Mammary epithelial cell (primary cell): Measurements from ENCODE around the gene TDP1.

Experiments used
- EZH2 ChIP-seq: IDR thresholded peaks from 2 replicates; pipeline ENCODE4 v1.6.1; 2012; ENCODE audit warnings: low read length, inconsistent platforms, borderline replicate concordance
- TF ChIP-seq, protein P1 (sequence below), 2 donors: IDR thresholded peaks in 1 of 2; conservative IDR thresholded peaks in 1 of 2; 2 replicates each; pipeline ENCODE4 v1.5.1; 2011 to 2012; ENCODE audit warnings: inconsistent platforms in 2 of 2, low read length in 2 of 2, mild to moderate bottlenecking in 2 of 2, control low read depth in 1 of 2, low read depth in 1 of 2; ENCODE audit not compliant: insufficient read depth in 1 of 2; ENCODE audit errors: extremely low read depth in 1 of 2

DNA sequence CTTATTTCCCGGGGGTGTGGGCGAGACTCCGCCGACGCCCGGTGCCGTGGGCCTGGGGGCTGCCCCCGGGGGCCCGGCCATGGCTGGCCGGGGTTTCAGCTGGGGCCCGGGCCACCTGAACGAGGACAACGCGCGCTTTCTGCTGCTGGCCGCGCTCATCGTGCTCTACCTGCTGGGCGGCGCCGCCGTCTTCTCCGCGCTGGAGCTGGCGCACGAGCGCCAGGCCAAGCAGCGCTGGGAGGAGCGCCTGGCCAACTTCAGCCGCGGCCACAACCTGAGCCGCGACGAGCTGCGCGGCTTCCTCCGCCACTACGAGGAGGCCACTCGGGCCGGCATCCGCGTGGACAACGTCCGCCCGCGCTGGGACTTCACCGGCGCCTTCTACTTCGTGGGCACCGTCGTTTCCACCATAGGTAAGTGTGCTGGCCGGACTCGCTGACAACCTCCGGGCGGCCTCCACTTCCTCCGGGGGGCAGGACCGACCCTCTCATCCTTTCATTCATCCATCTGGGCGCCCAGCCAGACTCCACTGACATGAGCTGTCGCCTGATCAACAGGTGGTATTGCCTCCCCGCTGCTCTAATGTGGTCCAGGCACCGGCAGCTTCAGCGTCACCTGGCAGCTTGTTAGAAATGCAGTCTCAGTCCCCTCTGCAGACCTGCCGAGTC, 106.5 kb downstream of the TDP1 start:
- TF ChIP-seq, protein P1, sequence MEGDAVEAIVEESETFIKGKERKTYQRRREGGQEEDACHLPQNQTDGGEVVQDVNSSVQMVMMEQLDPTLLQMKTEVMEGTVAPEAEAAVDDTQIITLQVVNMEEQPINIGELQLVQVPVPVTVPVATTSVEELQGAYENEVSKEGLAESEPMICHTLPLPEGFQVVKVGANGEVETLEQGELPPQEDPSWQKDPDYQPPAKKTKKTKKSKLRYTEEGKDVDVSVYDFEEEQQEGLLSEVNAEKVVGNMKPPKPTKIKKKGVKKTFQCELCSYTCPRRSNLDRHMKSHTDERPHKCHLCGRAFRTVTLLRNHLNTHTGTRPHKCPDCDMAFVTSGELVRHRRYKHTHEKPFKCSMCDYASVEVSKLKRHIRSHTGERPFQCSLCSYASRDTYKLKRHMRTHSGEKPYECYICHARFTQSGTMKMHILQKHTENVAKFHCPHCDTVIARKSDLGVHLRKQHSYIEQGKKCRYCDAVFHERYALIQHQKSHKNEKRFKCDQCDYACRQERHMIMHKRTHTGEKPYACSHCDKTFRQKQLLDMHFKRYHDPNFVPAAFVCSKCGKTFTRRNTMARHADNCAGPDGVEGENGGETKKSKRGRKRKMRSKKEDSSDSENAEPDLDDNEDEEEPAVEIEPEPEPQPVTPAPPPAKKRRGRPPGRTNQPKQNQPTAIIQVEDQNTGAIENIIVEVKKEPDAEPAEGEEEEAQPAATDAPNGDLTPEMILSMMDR (conservative IDR thresholded peaks at IDR 0.05 in 1 of 2, IDR thresholded peaks at IDR 0.05 in 1 of 2; ENCODE audit: extremely low read depth in 1 of 2, insufficient read depth in 1 of 2, low read depth in 1 of 2, low read length in 2 of 2): no peak
- TF ChIP-seq EZH2: no peak
